HG02970 (cell line): ENCODE measurements around the gene PRSS48.
"Not testable (repeated sequence)": the region's sequence is repeated elsewhere in the genome, so short reads cannot be mapped to it uniquely, and the experiment has no call there.

Source experiments
- ATAC-seq: cut with Tn5 transposase; IDR thresholded peaks from one replicate; pipeline ENCODE4 v1.9.1; 2021; ENCODE audit warnings: mild to moderate bottlenecking, moderate library complexity, moderate number of reproducible peaks; ENCODE audit not compliant: unreplicated experiment, low FRiP score

The PRSS48 gene

GRCh38 chr4:151276787-151277562 is at the start of gene PRSS48:
Gene PRSS48, plus strand, starts transcription at chr4:151277161. Its CDS starts 12 bp downstream, at chr4:151277173.
- ATAC-seq = no peak

GRCh38 chr4:151227172-151227571 is 49.8 kb upstream of the PRSS48 start:
- ATAC-seq = no peak

GRCh38 chr4:151227731-151228130 is 49.2 kb upstream of the PRSS48 start:
- no peak for ATAC-seq

GRCh38 chr4:151228189-151229119 is 48.5 kb upstream of the PRSS48 start:
- ATAC-seq = no peak

- no peak for ATAC-seq
Measured at GRCh38 chr4:151231915-151232595, 44.9 kb upstream of the PRSS48 start.

- ATAC-seq = no peak
Measured at GRCh38 chr4:151233600-151233999, 43.4 kb upstream of the PRSS48 start.

- not testable (repeated sequence) for ATAC-seq
Measured at GRCh38 chr4:151235373-151235772, 41.6 kb upstream of the PRSS48 start.

- ATAC-seq = no peak
Measured at GRCh38 chr4:151236036-151236435, 40.9 kb upstream of the PRSS48 start.

- ATAC-seq = no peak
Measured at GRCh38 chr4:151238477-151238876, 38.5 kb upstream of the PRSS48 start.

GRCh38 chr4:151239608-151240007 is 37.4 kb upstream of the PRSS48 start:
- no peak for ATAC-seq

- no peak for ATAC-seq
Measured at GRCh38 chr4:151242305-151242704, 34.7 kb upstream of the PRSS48 start.

- ATAC-seq = no peak
Measured at GRCh38 chr4:151246742-151247141, 30.2 kb upstream of the PRSS48 start.

- ATAC-seq = no peak
Measured at GRCh38 chr4:151247395-151247794, 29.6 kb upstream of the PRSS48 start.

- ATAC-seq = no peak
Measured at GRCh38 chr4:151248519-151248918, 28.4 kb upstream of the PRSS48 start.

- ATAC-seq = no peak
Measured at GRCh38 chr4:151250706-151251105, 26.3 kb upstream of the PRSS48 start.

- no peak for ATAC-seq
Measured at GRCh38 chr4:151251603-151252304, 25.2 kb upstream of the PRSS48 start.

GRCh38 chr4:151255226-151255625 is 21.7 kb upstream of the PRSS48 start:
- ATAC-seq = not testable (repeated sequence)

GRCh38 chr4:151255680-151256079 is 21.3 kb upstream of the PRSS48 start:
- not testable (repeated sequence) for ATAC-seq

GRCh38 chr4:151256134-151256533 is 20.8 kb upstream of the PRSS48 start:
- ATAC-seq = no peak

- no peak for ATAC-seq
Measured at GRCh38 chr4:151257704-151258103, 19.3 kb upstream of the PRSS48 start.
